Lung (tissue), 12 donors: Measurements from ENCODE around the gene ONECUT1. TPM values are rescaled to one million over a fixed set of nuclear protein-coding genes. Genes with fewer than 3 reads are reported as not detected.

ENCODE experiments used
- ATAC-seq: fragments of 200-7000 bp; cut with Tn5 transposase; one replicate; pipeline ENCODE4 v1.9.1; 2020; ENCODE audit warnings: moderate number of reproducible peaks; ENCODE audit not compliant: insufficient read depth, low FRiP score
- DNase-seq, 3 donors: peaks; one replicate each; pipeline ENCODE4 v3.0.0-alpha.2; 2013 to 2017
- H3K27ac ChIP-seq, 2 donors: one replicate each; pipeline ENCODE4 v1.5.1; 2013; ENCODE audit warnings: mild to moderate bottlenecking in 2 of 2, moderate library complexity in 2 of 2, control low read depth in 1 of 2, inconsistent platforms in 1 of 2, low read depth in 1 of 2, low read length in 1 of 2
- H3K27me3 ChIP-seq, 3 donors: one replicate each; pipeline ENCODE4 v1.5.1; 2013; ENCODE audit warnings: low read length in 2 of 3; ENCODE audit not compliant: control insufficient read depth in 3 of 3, insufficient read depth in 3 of 3
- H3K36me3 ChIP-seq, 4 donors: one replicate each; pipeline ENCODE4 v1.5.1; 2013; ENCODE audit warnings: low read length in 4 of 4, mild to moderate bottlenecking in 1 of 4, moderate library complexity in 1 of 4; ENCODE audit not compliant: control insufficient read depth in 4 of 4, insufficient read depth in 4 of 4
- H3K4me1 ChIP-seq, 5 donors: one replicate each; pipeline ENCODE4 v1.5.1; 2013; ENCODE audit warnings: low read length in 5 of 5, mild to moderate bottlenecking in 2 of 5, moderate library complexity in 1 of 5; ENCODE audit not compliant: control insufficient read depth in 5 of 5, insufficient read depth in 5 of 5
- H3K4me3 ChIP-seq: one replicate; pipeline ENCODE4 v1.5.1; 2013; ENCODE audit warnings: mild to moderate bottlenecking, control low read depth, moderate library complexity
- H3K9ac ChIP-seq, 2 donors: one replicate each; pipeline ENCODE4 v1.5.1; 2013; ENCODE audit warnings: low read length in 2 of 2, control low read depth in 1 of 2; ENCODE audit not compliant: insufficient read depth in 1 of 2
- H3K9me3 ChIP-seq, 4 donors: one replicate each; pipeline ENCODE4 v1.5.1; 2013; ENCODE audit warnings: low read length in 3 of 4, mild to moderate bottlenecking in 1 of 4, moderate library complexity in 1 of 4; ENCODE audit not compliant: control insufficient read depth in 4 of 4, insufficient read depth in 3 of 4
- CTCF ChIP-seq: IDR thresholded peaks from 2 replicates; pipeline ENCODE4 v1.5.1; 2012; ENCODE audit warnings: mild to moderate bottlenecking; ENCODE audit errors: control extremely low read depth, extremely low read depth
- WGBS, 2 donors: extraction: QIAGEN DNeasy Blood & Tissue Kit; methylation state at CpG; one replicate each; pipeline ENCODE4 v1.1.7; 2013; 5-methylcytosine and 5-hydroxymethylcytosine counted together
- polyA plus RNA-seq, 2 donors: library from polyadenylated mRNA; stranded (reverse); fragments of 200-250 nt; gene quantifications; one replicate each; pipeline ENCODE4 v1.2.1, GENCODE V29; 2013
- total RNA-seq, 2 donors: library from RNA; depleted of rRNA in 1 of 2; stranded (reverse); fragments of >200 nt in 1 of 2; gene quantifications; one replicate each; pipeline ENCODE4 v1.2.1, GENCODE V29; 2014 to 2021
- donor health status: control.
- donor health status: control.
- donor health status: Bipolar disorder and iron deficiency.
- donor health status: healthy.
- donor health status: DM: yes; HTN: yes; CAD: no.

ONECUT1 gene
- total and polyA plus RNA-seq, 4 donors: 0.18 TPM; not detected in 3

- Histone ChIP-seq H3K27me3 (peaks cover 26 to 93% (median 89%) of the 10 kb centered on the region in 3 donors), H3K9me3 (peaks cover 0 to 16% (median 0%) of the 10 kb centered on the region in 4 donors), H3K27ac (no peak overlapping the region), H3K36me3 (no peaks in the 10 kb centered on the region), H3K9ac (no peak overlapping the region), H3K4me3 (no peak overlapping the region), H3K4me1 (peaks cover 0 to 20% (median 4%) of the 10 kb centered on the region in 5 donors)
- WGBS, 2 donors: 1 to 4% methylated on average over 47 to 49 of the region's 49 CpGs
- TF ChIP-seq CTCF: no peak
- ATAC-seq (no peak), DNase-seq (no peak)
Measured at GRCh38 chr15:52803467-52804306, 13.6 kb upstream of the ONECUT1 start.

DNA sequence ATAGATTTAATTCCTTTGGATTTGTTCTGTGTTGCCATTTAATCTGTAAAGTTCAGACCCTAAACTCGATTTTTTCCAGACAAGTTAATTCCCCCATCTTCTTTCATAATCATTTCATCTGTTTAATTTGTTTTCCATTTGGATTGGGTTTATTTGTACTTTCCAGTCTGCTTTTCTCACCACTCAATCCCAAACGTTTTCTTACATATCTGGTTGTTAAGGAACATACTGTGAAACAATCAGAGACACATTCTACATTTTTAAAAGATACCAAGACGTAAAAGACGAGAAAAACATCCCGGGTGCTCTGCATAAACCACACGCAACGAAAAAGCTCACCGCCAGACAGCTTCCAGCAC is 13.0 kb upstream of the ONECUT1 start:
- Histone ChIP-seq H3K9me3 (peaks cover 0 to 16% (median 0%) of the 10 kb centered on the region in 4 donors), H3K36me3 (no peaks in the 10 kb centered on the region), H3K9ac (no peak overlapping the region), H3K4me3 (no peak overlapping the region), H3K4me1 (peaks cover 0 to 21% (median 4%) of the 10 kb centered on the region in 5 donors), H3K27ac (no peak overlapping the region), H3K27me3 (peaks cover 28 to 93% (median 89%) of the 10 kb centered on the region in 3 donors)
- TF ChIP-seq CTCF: no peak
- DNase-seq (no peak), ATAC-seq (no peak)
- WGBS, 2 donors: 7 to 13% methylated on average over 8 of the region's 8 CpGs

DNA sequence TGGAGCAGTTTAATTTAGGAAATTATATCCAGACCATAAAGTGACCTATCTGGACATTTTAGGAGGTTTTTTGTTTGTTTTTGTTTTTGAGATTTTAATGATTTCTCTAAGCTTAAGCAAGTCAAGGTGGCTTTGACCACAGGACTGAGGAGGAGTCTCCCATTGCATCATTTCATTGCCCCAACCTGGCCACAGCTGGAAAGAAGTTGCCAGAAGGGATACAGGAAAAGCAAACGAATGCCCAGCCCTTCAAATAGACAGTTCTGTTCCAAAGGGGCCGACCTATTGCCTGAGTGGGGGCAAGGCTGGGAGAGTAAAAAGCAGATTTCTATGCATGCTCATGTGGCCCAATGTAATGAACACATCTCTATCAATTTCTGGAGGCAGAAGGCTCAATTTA is 12.0 kb upstream of the ONECUT1 start:
- no peak overlapping the region for H3K4me3 ChIP-seq
- H3K27ac ChIP-seq: no peak overlapping the region
- H3K27me3 ChIP-seq: peaks cover 27 to 92% (median 89%) of the 10 kb centered on the region in 3 donors
- TF ChIP-seq CTCF: no peak
- ATAC-seq: no peak
- DNase-seq: no peak
- H3K9ac ChIP-seq: no peak overlapping the region
- WGBS, 2 donors: 9 to 18% methylated on average over 2 of the region's 2 CpGs
- H3K4me1 ChIP-seq: peaks cover 0 to 23% (median 4%) of the 10 kb centered on the region in 5 donors
- no peaks in the 10 kb centered on the region for H3K36me3 ChIP-seq
- H3K9me3 ChIP-seq: peaks cover 0 to 16% (median 0%) of the 10 kb centered on the region in 4 donors
